ENCODE measurements around the gene ARMC7. TPM values are rescaled to one million over a fixed set of nuclear protein-coding genes. Genes with fewer than 3 reads are reported as not detected.
A peak's percentile ranks its signal among the peaks of the same experiment; 100 is the strongest.

The ARMC7 gene
- total RNA-seq, 1 experiment from 2014 or later, result 22.8 TPM

- no peak overlapping the region for H3K4me2 ChIP-seq (ENCODE audit: insufficient read depth, insufficient read length, low read length)
- no peak overlapping the region for H2BK120ac ChIP-seq (ENCODE audit: low read depth, low read length, poor library complexity, severe bottlenecking)
- H3K18ac ChIP-seq (ENCODE audit: insufficient read length, low read depth, low read length), result no peak overlapping the region
- H4K91ac ChIP-seq (ENCODE audit: insufficient read length, low read depth, low read length), result no peak overlapping the region
- no peak overlapping the region for H3K23ac ChIP-seq (ENCODE audit: insufficient read length, low read depth, low read length)
- no peak overlapping the region for H3K14ac ChIP-seq (ENCODE audit: insufficient read depth, low read length)
- H2AK5ac ChIP-seq (ENCODE audit: insufficient read length, low read length), result no peak overlapping the region
- no peaks in the 10 kb centered on the region for H4K20me1 ChIP-seq (ENCODE audit: control insufficient read depth, insufficient read depth, insufficient read length)
- H3K4me1 Mint-ChIP-seq, result peaks cover 17 to 18% of the 10 kb centered on the region in 2 experiments
- H2BK12ac ChIP-seq (ENCODE audit: insufficient read length, low read depth, low read length), result no peak overlapping the region
- peak overlapping the region in 2 of 3 experiments; percentile 8 to 10; a peak in 3 of 7 replicates for H3K27ac Mint-ChIP-seq
- H3K9me3 Mint-ChIP-seq, result no peaks in the 10 kb centered on the region; a peak in 1 of 5 replicates
- no CpG with 5 or more reads among the region's 4 CpGs for WGBS (ENCODE audit: extremely low coverage, insufficient read length, low lambda C conversion rate)
- H4K8ac ChIP-seq (replicated peaks; ENCODE audit: insufficient read length, low read depth, low read length), result no peak overlapping the region
- no peak overlapping the region for H4K5ac ChIP-seq (ENCODE audit: insufficient read length, low read depth, low read length)
- H2AFZ ChIP-seq (ENCODE audit: low read length), result no peak overlapping the region
- no peaks in the 10 kb centered on the region; the same call in 1 of the 2 replicates for H3K4me1 ChIP-seq (ENCODE audit: insufficient read depth, low read length)
- no peaks in the 10 kb centered on the region for H3K9me3 ChIP-seq (ENCODE audit: control insufficient read depth, low read depth, low read length)
- H3T11ph ChIP-seq (ENCODE audit: low read length), result no peak overlapping the region
- H3K27me3 ChIP-seq (ENCODE audit: insufficient read depth, low read length), result no peaks in the 10 kb centered on the region
- H3K9ac ChIP-seq (ENCODE audit: extremely low read depth, insufficient read length, low read length), result no peak overlapping the region
- no peak overlapping the region for H3K4ac ChIP-seq (ENCODE audit: low read depth, low read length)
- no peak for TF ChIP-seq CTCF (conservative IDR thresholded peaks at IDR 0.05)
- H3K4me3 Mint-ChIP-seq, result no peak overlapping the region; a peak in 1 of 5 replicates
- H3K27ac ChIP-seq (ENCODE audit: insufficient read length, low read depth, low read length), result no peak overlapping the region
- no peak for DNase-seq
- H3K79me2 ChIP-seq (ENCODE audit: insufficient read depth, low read length), result no peaks in the 10 kb centered on the region
- no peak overlapping the region for H2BK5ac ChIP-seq (ENCODE audit: insufficient read length, low read length)
- no peaks in the 10 kb centered on the region; the same call in 1 of the 2 replicates for H3K27me3 Mint-ChIP-seq (ENCODE audit: low read depth)
- no peaks in the 10 kb centered on the region for H3K23me2 ChIP-seq (ENCODE audit: insufficient read length, low read depth, low read length, poor library complexity, severe bottlenecking)
- no peak overlapping the region for H2BK20ac ChIP-seq (ENCODE audit: low read depth, low read length, poor library complexity, severe bottlenecking)
- H3K36me3 Mint-ChIP-seq (ENCODE audit: insufficient read depth in 1 of 3, low read depth in 3 of 3), result no peaks in the 10 kb centered on the region
- H3K56ac ChIP-seq (ENCODE audit: insufficient read length, low read depth, low read length), result no peak overlapping the region
- no peaks in the 10 kb centered on the region for H3K79me1 ChIP-seq (ENCODE audit: insufficient read depth, low read depth, low read length, poor library complexity, severe bottlenecking)
- no peak overlapping the region for H2BK15ac ChIP-seq (ENCODE audit: low read depth, low read length)
These were observed 34.0 kb upstream of the ARMC7 start for GRCh38 chr17:75075597-75076336.
